OCI-LY3 (cell line): ENCODE results near the gene TMEM26.

Experiments
- CTCF ChIP-seq: fragments of 200-600, 300-600 bp; sonication (generic); IDR thresholded peaks from 2 replicates; pipeline ENCODE4 v1.5.1; 2014; ENCODE audit warnings: antibody characterized with exemption, low read length, low read depth
- EZH2phosphoT487 ChIP-seq: fragments of 200-600 bp; shearing (Covaris generic); IDR thresholded peaks from 2 replicates; pipeline ENCODE4 v1.6.1; 2018; ENCODE audit warnings: antibody characterized with exemption, mixed run types, low read depth

GRCh38 chr10:61448841-61449600 lies 4.2 kb downstream of the TMEM26 start:
- TF ChIP-seq CTCF: no peak
- no peak for TF ChIP-seq EZH2phosphoT487
